ENCODE data around the gene TBC1D21.
A peak's percentile ranks its signal among the peaks of the same experiment; 100 is the strongest.

The TBC1D21 gene

DNA sequence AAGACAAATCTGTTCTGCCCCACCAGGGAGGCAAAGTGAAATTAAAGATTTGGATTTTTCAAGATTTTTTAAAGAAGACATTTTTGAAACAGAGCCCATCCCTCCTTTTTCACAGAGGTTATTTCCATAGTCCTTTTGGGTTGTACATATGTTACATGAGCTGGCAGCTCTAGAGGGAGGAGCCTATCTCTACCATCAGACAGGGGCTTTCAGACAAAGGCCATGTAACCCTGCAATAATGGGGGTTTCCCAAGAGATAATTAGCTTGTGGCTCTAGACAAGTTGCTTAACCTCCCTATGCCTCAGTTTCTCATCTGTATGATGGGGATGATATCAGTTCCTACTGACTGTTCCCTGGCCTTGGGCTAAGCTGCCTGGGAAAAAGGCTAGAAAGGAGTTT, 8.0 kb upstream of the TBC1D21 start:
- no peak for DNase-seq

DNA sequence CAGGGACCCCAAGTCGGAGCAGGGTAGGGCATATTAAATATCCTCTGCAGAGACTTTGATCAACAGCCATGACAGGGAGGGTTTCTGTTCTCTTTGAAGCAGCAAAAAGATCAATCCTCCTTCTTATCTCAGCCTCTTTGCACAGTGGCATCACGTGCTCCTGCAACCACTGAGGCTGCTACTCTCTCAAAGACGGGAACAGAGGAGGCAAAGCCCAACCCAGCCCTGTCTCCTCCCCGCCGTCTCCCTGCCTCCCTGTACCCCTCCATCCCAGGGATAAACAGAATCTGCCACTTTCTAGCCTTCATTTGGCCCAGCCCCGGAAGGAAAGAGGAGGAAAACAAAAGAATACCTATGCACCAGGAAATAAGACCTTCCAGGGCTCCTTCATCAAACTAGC, 7.5 kb upstream of the TBC1D21 start:
- no peak for DNase-seq

DNA sequence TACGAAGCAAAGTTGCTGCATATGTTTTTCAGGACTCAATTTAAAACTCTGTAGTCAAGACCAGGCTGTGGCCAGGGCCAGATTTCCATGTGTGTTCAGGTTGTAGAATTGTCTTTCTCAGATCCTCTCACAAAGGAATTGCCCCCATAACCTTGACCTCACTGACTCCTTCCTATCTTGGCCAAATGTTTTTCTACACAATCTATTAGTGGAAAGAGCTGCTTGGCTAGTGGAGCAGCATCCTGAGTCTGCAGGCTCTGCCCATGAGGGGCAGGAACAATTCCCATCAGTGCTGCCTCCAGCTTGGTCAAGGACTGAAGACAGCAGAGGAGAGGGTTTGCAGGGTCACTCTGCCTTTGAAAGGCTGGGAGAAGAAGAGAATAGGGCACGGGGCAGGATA, 6.9 kb upstream of the TBC1D21 start:
- no peak for DNase-seq

DNA sequence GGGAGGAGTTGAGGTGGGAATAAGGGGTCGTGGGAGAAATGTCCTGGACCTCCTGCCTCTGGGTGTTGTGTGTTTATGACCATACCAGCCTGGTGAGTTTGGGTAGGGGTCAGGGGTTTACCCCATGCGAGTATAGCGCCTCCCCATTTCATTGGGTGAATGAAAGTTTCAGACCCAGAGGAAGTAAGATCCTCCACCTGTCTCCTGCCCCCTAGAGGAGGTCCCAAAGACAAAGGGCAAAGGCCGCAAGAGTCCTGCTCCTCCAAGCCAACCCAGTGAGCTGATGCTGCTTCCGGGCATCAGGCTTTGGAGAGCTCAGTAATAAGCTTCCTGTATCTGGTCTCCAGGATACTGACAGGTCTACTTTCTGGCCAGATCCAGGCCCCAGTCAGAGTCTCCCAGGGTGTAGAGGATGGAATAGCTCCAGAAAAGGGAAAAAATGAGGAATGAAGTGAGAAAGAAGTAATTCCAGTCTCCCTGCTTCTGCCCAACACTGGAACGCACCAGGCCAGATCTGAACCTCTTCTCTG, 6.4 kb upstream of the TBC1D21 start:
- DNase-seq, result no peak

DNA sequence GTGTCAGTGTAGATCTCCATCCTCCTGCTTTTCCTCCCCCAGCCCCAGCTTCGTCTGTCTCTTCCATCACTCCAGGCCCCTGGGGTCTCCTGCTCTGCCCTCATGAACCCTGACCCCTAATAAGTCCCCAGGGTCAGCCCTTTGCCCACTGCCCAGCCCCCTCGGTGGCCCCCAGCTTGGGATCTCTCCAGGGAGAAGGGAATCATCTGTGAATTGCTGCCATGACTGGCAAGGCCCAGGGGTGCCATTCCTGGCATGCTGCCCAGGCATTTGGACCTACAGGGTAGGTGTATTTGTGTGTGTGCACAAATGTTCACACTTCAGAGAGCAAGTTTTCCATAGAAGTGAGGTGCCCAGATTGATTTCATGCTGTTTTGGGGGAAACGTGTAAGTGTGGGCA, 5.9 kb upstream of the TBC1D21 start:
- DNase-seq, result no peak

DNA sequence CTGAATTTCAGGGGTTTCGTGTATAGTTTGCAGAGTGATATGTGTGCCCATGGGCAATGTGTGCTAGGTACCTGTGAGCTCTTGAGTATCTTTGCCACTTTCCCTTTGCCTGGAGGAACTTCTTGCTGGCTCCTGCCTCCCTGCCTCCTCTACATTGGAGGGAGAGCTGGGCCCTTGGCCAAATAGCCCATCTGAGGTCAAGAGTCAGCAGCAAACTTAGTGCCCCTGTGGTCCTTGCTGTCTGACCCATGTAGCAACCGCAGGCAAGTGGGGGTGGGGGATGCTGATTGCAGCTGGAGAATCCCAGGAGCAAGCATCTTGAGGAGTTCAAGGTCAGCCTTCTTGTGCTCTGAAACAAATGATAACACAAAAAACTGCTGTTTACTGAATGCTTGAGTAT, 5.4 kb upstream of the TBC1D21 start:
- no peak for DNase-seq

DNA sequence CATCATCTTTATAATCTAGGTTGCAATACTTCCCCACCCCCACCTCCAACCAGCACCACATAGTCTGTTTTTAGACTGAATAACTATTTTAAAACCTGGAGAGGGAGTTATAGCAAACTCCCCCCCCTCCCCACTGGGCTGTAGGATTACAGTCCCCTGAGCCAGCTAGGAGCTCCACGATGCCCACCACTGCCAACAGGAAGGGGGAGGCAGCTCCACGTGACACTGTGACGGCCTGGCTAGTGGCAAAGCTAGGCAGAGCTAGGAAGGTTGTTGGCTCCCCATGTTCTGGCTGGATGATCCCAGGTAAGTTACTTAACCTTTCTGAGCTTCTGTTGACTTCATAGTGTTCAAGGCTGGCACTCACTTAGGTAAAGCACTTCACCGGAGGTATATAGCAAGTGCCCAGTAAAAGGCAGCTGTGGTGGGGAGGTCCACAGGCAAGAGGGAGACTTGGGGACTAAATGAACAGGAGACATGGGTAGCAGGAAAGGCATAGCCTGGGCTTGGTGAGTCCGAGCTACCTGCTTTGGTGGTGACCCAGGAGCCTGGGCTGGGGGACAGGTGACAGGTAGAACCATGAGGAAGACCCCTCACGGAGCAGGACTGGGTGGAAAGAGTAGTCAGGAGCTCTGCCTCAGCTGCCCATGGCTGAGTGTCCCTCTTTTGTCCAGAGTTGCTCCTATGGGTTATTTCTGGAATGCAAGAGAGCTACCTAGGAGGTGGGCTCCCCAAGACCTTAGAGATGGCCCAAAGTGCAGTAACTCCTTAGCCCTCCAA, 4.0 kb upstream of the TBC1D21 start:
- no peak for DNase-seq

DNA sequence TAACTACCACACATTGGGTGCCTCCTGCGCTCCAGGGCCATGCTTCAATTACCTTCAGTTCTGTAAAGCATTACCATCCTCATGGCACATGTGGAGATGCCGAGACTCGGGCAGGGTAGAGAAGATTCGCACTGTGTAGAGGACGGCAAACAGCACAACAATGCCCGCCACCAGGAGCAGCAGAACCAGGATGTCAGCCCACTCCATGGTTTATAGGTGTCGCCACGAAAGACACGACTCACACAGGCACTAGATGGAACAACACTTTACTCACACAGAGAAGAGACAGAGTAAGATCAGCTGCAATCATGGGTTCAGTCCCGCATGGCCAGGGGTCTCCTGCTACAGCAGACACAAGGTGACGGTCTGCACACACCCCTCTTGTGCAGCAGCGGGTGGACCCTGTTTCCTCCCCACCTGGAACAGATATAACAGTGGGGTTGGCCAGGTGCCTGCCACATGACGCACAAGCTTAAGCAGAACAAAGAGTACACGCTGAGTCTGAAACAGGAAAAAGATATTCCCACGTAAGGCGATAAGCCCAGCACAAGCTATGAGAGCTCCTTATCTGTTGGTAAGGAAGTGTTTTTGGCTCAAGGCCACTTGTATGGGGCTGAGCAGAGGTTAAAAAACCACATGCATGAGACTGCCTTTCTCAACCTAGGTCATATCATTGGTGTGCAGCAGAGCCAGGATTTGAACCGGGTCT, 2.5 kb upstream of the TBC1D21 start:
- no peak for DNase-seq

DNA sequence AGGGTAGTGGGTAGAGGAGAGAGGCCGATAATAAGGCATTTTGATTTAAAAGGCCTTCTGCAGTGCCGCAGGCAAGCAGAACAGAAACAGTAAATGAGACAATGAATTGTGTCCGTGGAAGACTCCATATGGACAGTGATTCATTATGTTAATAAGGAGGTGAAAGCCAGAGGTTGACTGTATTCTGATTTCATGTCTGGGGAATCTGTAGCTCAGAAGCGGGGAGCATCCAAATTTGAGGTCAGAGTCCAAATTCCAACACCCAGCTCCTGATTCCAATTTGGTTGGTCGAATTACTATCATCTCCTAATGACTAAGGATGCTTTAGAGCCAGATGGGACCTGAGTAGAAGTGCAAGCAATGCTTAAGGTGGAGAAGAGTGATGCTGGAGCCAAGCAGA, 1.0 kb upstream of the TBC1D21 start:
- DNase-seq, result no peak

DNA sequence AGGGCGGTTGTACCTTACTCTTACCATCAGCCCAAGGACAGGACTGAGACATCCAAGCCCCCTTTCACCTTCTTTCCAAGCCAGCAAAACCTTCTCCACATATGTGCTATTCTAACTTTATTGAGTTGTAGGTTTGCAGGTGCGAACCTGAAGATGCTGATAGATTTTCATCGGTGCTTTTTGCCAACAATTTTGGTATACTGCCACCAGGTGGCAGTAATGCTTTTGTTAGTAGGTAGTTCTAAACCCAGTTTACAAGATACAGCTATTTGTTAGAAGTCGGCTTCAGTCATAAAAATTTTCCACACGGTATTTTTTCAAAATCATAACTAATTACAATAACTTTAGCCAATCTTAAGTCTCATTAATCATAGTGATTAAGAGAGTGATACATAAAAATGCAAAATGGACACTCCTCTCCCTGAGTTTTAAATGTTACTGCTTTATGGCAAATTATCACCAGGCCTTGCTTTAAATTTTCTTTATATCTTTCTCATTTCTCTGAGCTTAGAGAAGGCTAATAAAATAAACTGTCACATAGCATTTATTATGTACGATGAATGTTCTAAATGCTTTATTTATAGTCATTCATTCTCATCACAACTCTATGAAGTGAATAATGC, 636 bp downstream of the TBC1D21 start:
- peak; percentile 56 for DNase-seq

DNA sequence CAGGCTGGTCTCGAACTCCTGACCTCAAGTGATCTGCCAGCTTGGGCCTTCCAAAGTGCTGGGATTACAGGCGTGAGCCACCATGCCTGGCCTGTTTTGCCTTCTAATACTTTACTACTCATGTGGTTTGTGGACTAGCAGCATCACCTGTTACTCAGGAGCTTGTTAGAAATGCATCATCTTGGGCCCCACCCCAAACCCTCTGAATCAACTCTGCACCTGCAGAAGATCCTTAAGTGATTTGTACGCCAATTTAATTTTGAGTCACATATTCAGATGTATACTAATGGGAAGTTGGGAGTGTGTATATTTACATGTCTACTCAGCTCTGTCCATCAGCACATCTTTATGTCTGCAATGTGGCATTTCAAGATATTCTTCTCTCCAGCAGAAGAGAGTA, 6.1 kb downstream of the TBC1D21 start:
- DNase-seq, result no peak

DNA sequence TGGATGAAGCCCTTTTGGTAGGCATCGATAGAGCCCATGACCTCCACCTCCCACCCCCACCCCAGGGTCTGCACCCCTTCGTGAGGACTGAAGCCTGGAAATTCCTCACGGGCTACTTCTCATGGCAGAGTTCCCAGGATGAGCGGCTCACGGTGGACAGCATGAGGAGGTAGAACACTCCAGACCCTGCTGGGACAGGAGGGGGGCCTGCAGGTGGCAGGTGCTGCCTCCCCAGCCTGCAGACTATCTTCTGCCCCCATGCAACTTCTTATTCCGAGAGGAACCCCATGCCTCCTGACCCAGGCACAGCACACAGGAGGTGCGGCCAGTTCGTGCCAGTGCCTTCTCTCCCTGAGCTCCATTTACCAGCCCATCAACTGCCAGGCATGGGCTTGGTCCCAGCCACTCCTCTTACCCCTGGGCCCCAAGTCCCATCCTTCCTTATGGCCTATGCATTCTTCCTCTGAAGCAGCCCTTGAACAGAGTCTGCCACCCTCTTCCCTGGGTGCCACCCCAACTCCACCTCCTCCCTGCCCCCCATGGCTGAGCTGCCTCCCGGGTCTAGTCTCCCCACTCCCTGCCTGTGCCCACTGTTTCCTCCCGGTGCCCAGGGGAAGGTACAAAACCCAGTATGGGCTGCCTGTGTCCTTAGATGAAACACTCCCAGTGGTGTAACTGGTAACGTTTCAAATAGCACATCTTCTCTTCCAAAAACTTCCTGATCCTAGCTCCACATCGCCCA, 8.4 kb downstream of the TBC1D21 start:
- DNase-seq, result no peak

DNA sequence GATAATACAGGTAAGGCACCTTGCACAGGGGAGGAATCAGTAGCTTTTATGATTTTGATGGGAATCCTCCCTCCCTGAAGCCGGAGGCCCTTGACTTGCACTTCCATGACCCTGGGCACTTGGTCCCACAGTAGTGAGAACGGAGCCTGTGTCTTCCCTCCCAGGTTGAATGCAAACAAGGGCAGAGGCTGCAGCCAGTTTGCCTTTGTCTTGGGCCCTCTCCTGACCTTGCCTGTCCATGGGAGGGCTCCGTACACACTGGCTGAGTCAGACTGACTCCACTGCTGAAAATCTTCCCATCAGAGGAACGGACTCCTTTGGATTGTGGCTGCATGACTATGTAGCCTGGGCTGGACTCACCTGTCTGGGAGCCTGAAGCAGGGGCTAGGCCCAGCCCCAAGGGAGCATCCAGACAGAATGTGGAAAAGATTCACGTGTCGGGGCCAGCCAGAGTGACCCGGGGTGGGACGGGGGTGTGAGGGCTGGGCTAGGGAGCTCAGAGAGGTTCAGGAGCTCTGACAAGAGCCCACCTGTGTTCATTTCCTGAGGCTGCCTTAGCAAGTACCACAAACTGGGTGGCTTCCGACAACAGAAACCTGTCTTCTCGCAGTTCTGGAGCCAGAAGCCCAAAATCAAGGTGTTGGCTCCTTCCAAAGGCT, 9.5 kb downstream of the TBC1D21 start:
- DNase-seq, result no peak

DNA sequence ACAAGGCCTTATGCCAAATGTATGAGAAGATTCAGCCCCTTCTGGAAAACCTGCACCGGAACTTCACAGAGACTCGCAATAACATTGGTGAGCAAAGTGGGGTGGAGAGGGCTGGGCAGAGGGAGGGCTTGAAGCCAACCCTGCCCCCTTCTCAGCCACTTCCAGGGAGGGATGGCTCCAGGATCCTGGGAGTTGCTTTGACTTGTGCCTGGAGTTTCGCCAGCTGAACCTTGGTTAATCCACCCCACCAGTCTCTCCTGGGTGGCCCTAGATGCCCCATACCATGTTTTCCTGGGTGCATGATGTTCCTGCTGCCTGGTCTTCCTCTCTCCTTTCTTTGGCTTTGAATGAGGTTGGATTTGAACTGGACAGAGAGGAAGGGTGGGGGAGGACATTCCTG, 10.8 kb downstream of the TBC1D21 start:
- DNase-seq, result no peak

DNA sequence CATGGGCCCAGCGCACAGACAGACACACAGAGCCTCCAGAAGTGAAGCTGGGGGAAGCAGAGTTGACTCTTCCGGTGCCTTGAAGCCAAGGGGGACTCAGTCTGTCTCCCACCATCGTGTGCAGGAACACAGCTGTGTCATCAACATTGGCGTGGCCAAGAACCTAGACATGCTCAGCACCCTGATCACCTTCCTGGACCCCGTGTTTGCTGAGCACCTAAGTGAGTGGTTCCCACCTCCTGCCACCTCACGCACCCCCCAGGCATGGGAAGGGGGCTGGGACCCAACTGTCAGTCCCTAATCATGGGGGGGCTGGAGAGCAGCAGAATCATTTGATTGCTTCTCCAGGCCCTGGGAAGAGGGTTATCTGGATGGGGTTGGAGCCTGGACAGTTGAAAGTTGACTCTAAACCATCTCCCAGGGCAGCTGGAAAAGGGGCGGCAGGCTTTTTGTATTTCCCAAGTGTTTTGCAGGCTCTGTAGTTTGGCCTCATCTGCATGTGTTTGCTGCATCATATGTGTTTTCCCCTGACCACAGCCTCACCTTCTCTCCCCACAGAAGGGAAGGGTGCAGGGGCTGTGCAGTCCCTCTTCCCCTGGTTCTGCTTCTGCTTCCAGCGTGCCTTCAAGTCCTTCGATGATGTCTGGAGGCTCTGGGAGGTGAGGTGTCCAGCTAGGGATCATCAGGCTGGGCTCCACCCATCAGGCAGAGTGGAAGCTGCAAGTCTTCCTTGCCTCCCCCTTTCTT, 12.8 kb downstream of the TBC1D21 start:
- DNase-seq, result no peak

DNA sequence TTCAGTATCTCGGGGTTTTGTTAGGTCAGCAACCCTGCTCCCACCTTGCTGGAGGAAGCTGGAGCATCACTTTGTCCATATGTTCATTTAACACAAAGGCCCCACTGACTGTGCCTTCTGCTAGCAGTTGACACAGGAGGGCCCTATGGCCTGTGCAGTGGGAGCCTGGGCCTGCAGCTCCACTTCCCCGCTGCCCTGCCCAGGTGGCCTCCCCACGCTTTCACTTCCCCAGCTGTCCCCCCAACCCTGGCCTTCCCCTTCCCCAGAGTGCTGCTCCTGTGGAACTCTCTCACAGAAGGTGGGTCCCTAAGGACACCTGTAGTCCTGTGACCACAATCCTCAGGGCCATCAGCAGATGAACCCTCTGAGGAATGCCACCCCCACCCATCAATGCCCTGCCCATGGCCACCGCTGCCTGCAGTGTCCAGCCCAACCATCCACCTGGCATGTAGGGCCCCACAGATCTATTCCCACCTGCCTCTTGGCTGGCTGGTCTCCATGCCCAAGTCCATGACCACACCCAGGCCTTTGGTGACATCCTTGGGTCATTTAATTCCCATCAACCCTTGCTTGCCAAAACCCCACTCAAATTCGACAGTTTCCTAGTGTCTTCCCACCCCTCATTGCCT, 13.5 kb downstream of the TBC1D21 start:
- no peak for DNase-seq

DNA sequence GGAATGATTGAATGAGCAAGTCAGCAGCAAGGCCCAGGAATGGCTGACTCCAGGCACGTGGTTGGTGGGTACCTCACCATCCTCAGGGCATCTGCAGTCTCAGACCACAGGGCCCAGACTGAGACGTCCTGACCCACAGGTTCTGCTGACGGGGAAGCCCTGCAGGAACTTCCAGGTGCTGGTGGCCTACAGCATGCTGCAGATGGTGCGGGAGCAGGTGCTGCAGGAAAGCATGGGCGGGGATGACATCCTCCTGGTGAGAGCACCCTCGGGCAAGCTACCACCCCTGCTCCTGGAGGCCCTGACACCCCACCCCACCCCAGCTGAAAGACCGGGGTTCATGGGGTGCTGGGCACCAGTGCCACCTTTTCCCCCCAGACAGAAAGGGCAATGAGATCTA, 14.1 kb downstream of the TBC1D21 start:
- no peak for DNase-seq

DNA sequence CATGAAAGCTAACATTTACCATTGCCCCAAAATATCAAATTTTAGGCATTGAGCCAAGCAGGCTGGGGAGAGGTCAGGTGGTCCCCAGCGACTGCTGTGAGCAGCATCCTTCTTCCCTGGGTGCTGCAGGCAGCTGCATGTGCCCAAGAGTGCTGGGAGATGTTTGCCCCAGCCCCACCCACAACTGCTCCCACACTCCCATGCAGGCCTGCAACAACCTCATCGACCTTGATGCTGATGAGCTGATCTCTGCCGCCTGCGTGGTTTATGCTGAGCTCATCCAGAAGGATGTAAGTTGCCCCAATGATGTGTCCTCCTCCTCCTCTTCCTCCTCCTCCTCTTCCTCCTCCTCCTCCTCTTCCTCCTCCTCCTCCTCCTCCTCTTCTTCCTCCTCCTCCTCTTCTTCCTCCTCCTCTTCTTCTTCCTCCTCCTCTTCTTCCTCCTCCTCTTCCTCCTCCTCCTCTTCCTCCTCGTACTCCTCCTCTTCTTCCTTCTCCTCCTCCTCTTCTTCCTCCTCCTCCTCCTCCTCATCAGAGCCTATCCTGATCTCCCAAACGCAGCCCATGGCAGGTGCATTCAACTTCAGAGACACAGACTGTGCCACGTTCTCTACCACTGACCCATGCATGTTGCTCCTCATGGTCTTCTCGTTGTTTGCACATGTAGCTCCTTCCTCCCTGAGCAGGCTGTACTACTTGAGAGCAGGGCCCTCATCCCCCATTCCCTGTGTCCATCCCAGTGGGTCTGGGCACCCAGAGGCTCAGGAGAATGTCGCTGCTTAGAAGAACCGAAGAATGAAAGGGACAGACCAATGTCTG, 15.1 kb downstream of the TBC1D21 start:
- no peak for DNase-seq

DNA sequence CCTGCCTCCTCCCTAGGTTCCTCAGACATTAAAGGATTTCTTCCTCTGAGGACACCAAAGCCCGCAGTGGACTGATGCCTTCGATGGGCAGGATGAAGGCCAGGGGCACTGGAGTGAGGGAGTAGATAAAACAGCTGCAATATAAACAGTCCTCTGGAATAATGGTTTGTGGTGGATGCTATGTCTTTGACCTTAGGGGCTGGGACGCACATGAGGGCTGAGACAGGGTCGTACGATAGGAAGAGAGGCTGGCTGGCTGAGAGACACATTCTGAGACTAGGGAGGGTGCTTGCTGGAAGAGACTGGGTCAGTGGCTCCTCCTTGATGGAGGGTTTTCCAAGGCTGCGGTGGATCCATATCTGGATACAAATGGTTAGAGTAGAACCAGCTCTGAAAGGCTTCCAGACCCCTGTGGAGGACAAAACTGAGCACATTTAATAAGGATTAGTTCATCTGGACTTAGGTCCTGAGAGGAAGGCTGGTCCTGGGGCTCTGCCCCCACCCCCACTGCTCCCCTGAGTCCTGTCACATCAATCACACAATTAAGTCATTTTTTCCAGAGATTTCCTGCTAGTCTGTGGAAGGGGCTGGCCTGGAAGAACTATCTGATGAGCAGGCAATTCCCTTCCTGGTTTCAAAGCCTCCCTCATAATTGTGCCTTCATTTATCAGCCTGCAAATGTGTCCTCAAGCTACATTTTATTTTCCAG, 15.8 kb downstream of the TBC1D21 start:
- no peak for DNase-seq

DNA sequence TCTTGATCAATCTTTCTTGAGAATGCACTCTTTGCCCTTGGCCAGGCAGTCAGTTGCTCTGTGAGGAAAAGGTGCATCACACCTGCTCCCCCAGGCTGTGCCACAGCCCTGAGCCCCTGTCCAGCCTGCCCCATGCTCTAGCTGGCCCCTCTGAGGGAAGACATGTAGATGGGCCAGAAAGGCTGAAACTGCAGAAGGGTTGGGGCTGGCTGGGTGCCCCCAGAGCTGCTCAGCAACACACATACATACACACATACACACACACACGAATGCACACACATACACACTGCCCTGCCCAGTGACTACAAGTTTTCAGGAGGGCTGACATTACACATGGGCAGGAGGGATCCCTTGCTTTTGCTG, 16.4 kb downstream of the TBC1D21 start:
- DNase-seq, result no peak
